ENCODE data around the gene SQOR. TPM values are rescaled to one million over a fixed set of nuclear protein-coding genes. Genes with fewer than 3 reads are reported as not detected.

SQOR gene
- total RNA-seq, 2 experiments from 2014 or later: 105 to 108 TPM

- H3K27ac Mint-ChIP-seq: no peak overlapping the region
- peaks cover 36% of the 10 kb centered on the region for H3K36me3 Mint-ChIP-seq (ENCODE audit: low read depth)
- no peaks in the 10 kb centered on the region for H3K9me3 Mint-ChIP-seq (ENCODE audit: low read depth)
- DNase-seq: no peak
- H3K27me3 Mint-ChIP-seq: no peaks in the 10 kb centered on the region
- intact Hi-C loops (cut with DNase I, micrococcal nuclease): no loop called here
- POLR2A ChIA-PET: no interaction called here
- CTCF ChIA-PET: interaction anchor here (0.7 to 1.4 kb wide), 2 partner anchors 26 to 45 kb away, joined by 3 read pairs; no protein-coding TSS in a partner anchor
- H3K4me3 Mint-ChIP-seq: no peak overlapping the region
- ATAC-seq: no peak
- H3K4me1 Mint-ChIP-seq: peaks cover 18% of the 10 kb centered on the region
Observed at GRCh38 chr15:45660231-45660979, 25.6 kb downstream of the SQOR start.

- POLR2A ChIA-PET: no interaction called here
- intact Hi-C loops (cut with DNase I, micrococcal nuclease): no loop called here
Observed at GRCh38 chr15:45662375-45662774, 27.5 kb downstream of the SQOR start.

GRCh38 chr15:45664451-45664850, 29.6 kb downstream of the SQOR start:
- no peaks in the 10 kb centered on the region for H3K9me3 Mint-ChIP-seq (ENCODE audit: low read depth)
- no peak overlapping the region for H3K4me3 Mint-ChIP-seq
- ATAC-seq (peak; percentile 82), DNase-seq (no peak)
- peak overlapping the region; percentile 55 for H3K27ac Mint-ChIP-seq
- intact Hi-C loops (cut with DNase I, micrococcal nuclease): no loop called here
- peaks cover 46% of the 10 kb centered on the region for H3K36me3 Mint-ChIP-seq (ENCODE audit: low read depth)
- ChIA-PET POLR2A (no interaction called here), CTCF (interaction anchor here (1.3 to 1.4 kb wide), 2 partner anchors 10 to 41 kb away, joined by 5 read pairs; no protein-coding TSS in a partner anchor)
- H3K4me1 Mint-ChIP-seq: peaks cover 13% of the 10 kb centered on the region
- no peaks in the 10 kb centered on the region for H3K27me3 Mint-ChIP-seq

More at GRCh38 chr15:45662375-45662774, 27.5 kb downstream of the SQOR start:
- Mint-ChIP-seq H3K4me3 (no peak overlapping the region), H3K27ac (no peak overlapping the region), H3K36me3 (ENCODE audit: low read depth) (peaks cover 42% of the 10 kb centered on the region), H3K27me3 (no peaks in the 10 kb centered on the region), H3K4me1 (peaks cover 16% of the 10 kb centered on the region), H3K9me3 (ENCODE audit: low read depth) (no peaks in the 10 kb centered on the region)
- DNase-seq (no peak), ATAC-seq (no peak)
- CTCF ChIA-PET: interaction anchor here (0.7 kb wide), 1 partner anchor 131 kb away, joined by 3 read pairs; no protein-coding TSS in a partner anchor

- intact Hi-C loops (cut with DNase I, micrococcal nuclease): no loop called here
- DNase-seq (no peak), ATAC-seq (no peak)
- ChIA-PET POLR2A (no interaction called here), CTCF (interaction anchor here (1.4 kb wide), 1 partner anchor 9 kb away, joined by 5 read pairs; no protein-coding TSS in a partner anchor)
- Mint-ChIP-seq H3K27ac (no peak overlapping the region), H3K27me3 (no peaks in the 10 kb centered on the region), H3K4me1 (peaks cover 7% of the 10 kb centered on the region), H3K4me3 (no peak overlapping the region), H3K36me3 (ENCODE audit: low read depth) (peaks cover 44% of the 10 kb centered on the region), H3K9me3 (ENCODE audit: low read depth) (no peaks in the 10 kb centered on the region)
Observed at GRCh38 chr15:45665261-45665660, 30.4 kb downstream of the SQOR start.

- ATAC-seq (no peak), DNase-seq (no peak)
- no peaks in the 10 kb centered on the region for H3K9me3 Mint-ChIP-seq (ENCODE audit: low read depth)
- H3K27ac Mint-ChIP-seq: no peak overlapping the region
- intact Hi-C loops (cut with DNase I, micrococcal nuclease): no loop called here
- CTCF ChIA-PET: no interaction called here
- no peak overlapping the region for H3K4me3 Mint-ChIP-seq
- no peaks in the 10 kb centered on the region for H3K27me3 Mint-ChIP-seq
- peaks cover 43% of the 10 kb centered on the region for H3K36me3 Mint-ChIP-seq (ENCODE audit: low read depth)
- H3K4me1 Mint-ChIP-seq: peaks cover 7% of the 10 kb centered on the region
- POLR2A ChIA-PET: no interaction called here
Observed at GRCh38 chr15:45666119-45666875, 31.5 kb downstream of the SQOR start.

GRCh38 chr15:45667002-45667401, 32.2 kb downstream of the SQOR start:
- Mint-ChIP-seq H3K36me3 (ENCODE audit: low read depth) (peaks cover 43% of the 10 kb centered on the region), H3K4me3 (no peak overlapping the region), H3K27ac (no peak overlapping the region), H3K4me1 (peaks cover 7% of the 10 kb centered on the region), H3K9me3 (ENCODE audit: low read depth) (no peaks in the 10 kb centered on the region), H3K27me3 (no peaks in the 10 kb centered on the region)
- intact Hi-C loops (cut with DNase I, micrococcal nuclease): no loop called here
- ChIA-PET CTCF (interaction anchor here (1.0 kb wide), 1 partner anchor 23 kb away, joined by 3 read pairs; no protein-coding TSS in a partner anchor), POLR2A (interaction anchor here (0.7 kb wide), 1 partner anchor 422 kb away, joined by 4 read pairs; no protein-coding TSS in a partner anchor)
- DNase-seq: no peak
- ATAC-seq: no peak

GRCh38 chr15:45668386-45668785, 33.6 kb downstream of the SQOR start:
- intact Hi-C loops (cut with DNase I, micrococcal nuclease): no loop called here
- Mint-ChIP-seq H3K9me3 (ENCODE audit: low read depth) (no peaks in the 10 kb centered on the region), H3K27me3 (no peaks in the 10 kb centered on the region), H3K4me3 (no peak overlapping the region), H3K36me3 (ENCODE audit: low read depth) (peaks cover 41% of the 10 kb centered on the region), H3K27ac (no peak overlapping the region), H3K4me1 (peaks cover 7% of the 10 kb centered on the region)
- ATAC-seq (no peak), DNase-seq (no peak)
- CTCF ChIA-PET: no interaction called here
- POLR2A ChIA-PET: interaction anchor here (0.5 kb wide), 1 partner anchor 9 kb away, joined by 3 read pairs; no protein-coding TSS in a partner anchor

GRCh38 chr15:45669422-45669821, 34.6 kb downstream of the SQOR start:
- no peak for DNase-seq
- Mint-ChIP-seq H3K4me1 (peaks cover 4% of the 10 kb centered on the region), H3K9me3 (ENCODE audit: low read depth) (no peaks in the 10 kb centered on the region), H3K27ac (no peak overlapping the region), H3K4me3 (no peak overlapping the region), H3K36me3 (ENCODE audit: low read depth) (peaks cover 36% of the 10 kb centered on the region), H3K27me3 (no peaks in the 10 kb centered on the region)
- ChIA-PET POLR2A (no interaction called here), CTCF (interaction anchor here (0.7 to 1.6 kb wide), 2 partner anchors 20 to 46 kb away, joined by 3 to 4 read pairs; no protein-coding TSS in a partner anchor)
- ATAC-seq: no peak
- intact Hi-C loops (cut with DNase I, micrococcal nuclease): no loop called here

GRCh38 chr15:45670091-45670490, 35.3 kb downstream of the SQOR start:
- DNase-seq: no peak
- H3K4me1 Mint-ChIP-seq: peaks cover 3% of the 10 kb centered on the region
- POLR2A ChIA-PET: no interaction called here
- no peaks in the 10 kb centered on the region for H3K9me3 Mint-ChIP-seq (ENCODE audit: low read depth)
- CTCF ChIA-PET: interaction anchor here (0.5 to 1.6 kb wide), 5 partner anchors 12 to 45 kb away, joined by 3 to 5 read pairs (median 4); partner anchors contain the start of gene SQOR
- H3K4me3 Mint-ChIP-seq: no peak overlapping the region
- no peak overlapping the region for H3K27ac Mint-ChIP-seq
- no peaks in the 10 kb centered on the region for H3K27me3 Mint-ChIP-seq
- intact Hi-C loops (cut with DNase I, micrococcal nuclease): no loop called here
- H3K36me3 Mint-ChIP-seq (ENCODE audit: low read depth): peaks cover 38% of the 10 kb centered on the region
- ATAC-seq: no peak

GRCh38 chr15:45670511-45670910, 35.7 kb downstream of the SQOR start:
- Mint-ChIP-seq H3K4me3 (no peak overlapping the region), H3K4me1 (peaks cover 3% of the 10 kb centered on the region), H3K36me3 (ENCODE audit: low read depth) (peaks cover 36% of the 10 kb centered on the region), H3K27me3 (no peaks in the 10 kb centered on the region), H3K9me3 (ENCODE audit: low read depth) (no peaks in the 10 kb centered on the region), H3K27ac (no peak overlapping the region)
- ATAC-seq (no peak), DNase-seq (no peak)
- intact Hi-C loops (cut with DNase I, micrococcal nuclease): no loop called here
- POLR2A ChIA-PET: no interaction called here
- CTCF ChIA-PET: interaction anchor here (0.7 to 1.6 kb wide), 3 partner anchors 11 to 45 kb away, joined by 3 to 4 read pairs (median 4); no protein-coding TSS in a partner anchor

GRCh38 chr15:45674677-45675076, 39.8 kb downstream of the SQOR start:
- intact Hi-C loops (cut with DNase I, micrococcal nuclease): no loop called here
- Mint-ChIP-seq H3K4me3 (no peak overlapping the region), H3K4me1 (no peaks in the 10 kb centered on the region), H3K27me3 (no peaks in the 10 kb centered on the region), H3K27ac (no peak overlapping the region), H3K36me3 (ENCODE audit: low read depth) (peaks cover 46% of the 10 kb centered on the region), H3K9me3 (ENCODE audit: low read depth) (no peaks in the 10 kb centered on the region)
- CTCF ChIA-PET: interaction anchor here (1.1 kb wide), 1 partner anchor 10 kb away, joined by 5 read pairs; no protein-coding TSS in a partner anchor
- ATAC-seq: no peak
- no peak for DNase-seq
- POLR2A ChIA-PET: no interaction called here

Data from activated CD4-positive, alpha-beta T cell treated with anti-CD3 and anti-CD28 coated beads for 36 hours (primary cell).